Activated T-cell treated with anti-CD3 and anti-CD28 coated beads, Interleukin-2, amount 50 U/mL, for 24 hours (primary cell): Measurements from ENCODE around the gene CASS4.
"Not testable (repeated sequence)": the region's sequence is repeated elsewhere in the genome, so short reads cannot be mapped to it uniquely, and the experiment has no call there.

ENCODE experiments used
- DNase-seq: peaks from one replicate; pipeline ENCODE4 v3.0.0-alpha.2; 2020
- H3K27ac Mint-ChIP-seq: 2 replicates; pipeline ENCODE4 v1.8.0; 2020; ENCODE audit warnings: mild to moderate bottlenecking, mixed read lengths
- H3K27me3 Mint-ChIP-seq: 2 replicates; pipeline ENCODE4 v1.8.0; 2020; ENCODE audit warnings: mixed read lengths
- H3K36me3 Mint-ChIP-seq: 2 replicates; pipeline ENCODE4 v1.8.0; 2020; ENCODE audit warnings: low read depth, mixed read lengths
- H3K4me1 Mint-ChIP-seq: 2 replicates; pipeline ENCODE4 v1.8.0; 2020; ENCODE audit warnings: low read depth, mixed read lengths
- H3K4me3 Mint-ChIP-seq: 2 replicates; pipeline ENCODE4 v1.8.0; 2020; ENCODE audit warnings: mild to moderate bottlenecking, moderate library complexity, mixed read lengths
- H3K9me3 Mint-ChIP-seq: 2 replicates; pipeline ENCODE4 v1.8.0; 2020; ENCODE audit warnings: mixed read lengths

The CASS4 gene

DNA sequence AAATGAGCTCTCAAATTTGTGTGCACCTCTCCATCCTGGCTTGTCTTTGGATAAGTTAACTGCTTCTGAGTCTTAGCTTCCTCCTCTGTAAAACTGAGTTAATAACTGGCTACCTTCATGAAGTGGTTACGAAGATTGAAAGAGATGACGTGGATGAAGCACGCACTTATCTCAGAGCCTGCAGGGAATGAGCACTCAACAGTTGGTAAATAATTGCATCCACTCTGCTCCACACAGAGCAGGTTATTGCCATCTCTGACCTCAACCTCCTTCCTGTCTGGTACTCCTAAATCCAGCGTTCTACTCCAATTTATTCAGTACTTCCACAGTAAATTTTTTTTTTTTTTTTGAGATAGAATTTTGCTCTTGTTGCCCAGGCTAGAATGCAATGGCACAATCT, 26.9 kb upstream of the CASS4 start:
- Mint-ChIP-seq H3K4me1 (peaks cover 9% of the 10 kb centered on the region), H3K36me3 (peaks cover 90% of the 10 kb centered on the region), H3K27me3 (no peaks in the 10 kb centered on the region), H3K9me3 (no peaks in the 10 kb centered on the region), H3K4me3 (no peak overlapping the region), H3K27ac (no peak overlapping the region)
- no peak for DNase-seq

DNA sequence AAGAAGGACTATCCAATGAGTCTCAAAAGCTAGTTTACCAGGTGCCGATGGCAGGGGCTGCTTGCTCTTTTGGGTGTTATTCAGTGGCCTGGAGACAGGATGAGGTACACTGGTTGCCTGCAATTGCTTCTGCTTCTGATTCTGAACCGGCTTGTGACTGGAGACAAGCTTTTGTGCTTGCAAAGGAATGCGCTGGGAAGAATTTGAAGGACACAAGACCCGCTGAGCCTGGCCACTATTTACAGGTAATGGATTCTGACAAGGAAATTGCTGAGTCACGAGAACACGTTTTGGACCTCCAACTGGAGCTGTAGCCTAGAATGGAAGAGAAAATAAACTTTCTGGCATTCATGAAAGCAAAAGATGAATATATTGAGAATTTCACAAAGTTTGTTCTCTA, 25.8 kb upstream of the CASS4 start:
- no peak for DNase-seq
- H3K4me3 Mint-ChIP-seq: no peak overlapping the region
- H3K4me1 Mint-ChIP-seq: peaks cover 12% of the 10 kb centered on the region
- no peak overlapping the region for H3K27ac Mint-ChIP-seq
- H3K9me3 Mint-ChIP-seq: no peaks in the 10 kb centered on the region
- H3K36me3 Mint-ChIP-seq: peaks cover 81% of the 10 kb centered on the region
- H3K27me3 Mint-ChIP-seq: no peaks in the 10 kb centered on the region

DNA sequence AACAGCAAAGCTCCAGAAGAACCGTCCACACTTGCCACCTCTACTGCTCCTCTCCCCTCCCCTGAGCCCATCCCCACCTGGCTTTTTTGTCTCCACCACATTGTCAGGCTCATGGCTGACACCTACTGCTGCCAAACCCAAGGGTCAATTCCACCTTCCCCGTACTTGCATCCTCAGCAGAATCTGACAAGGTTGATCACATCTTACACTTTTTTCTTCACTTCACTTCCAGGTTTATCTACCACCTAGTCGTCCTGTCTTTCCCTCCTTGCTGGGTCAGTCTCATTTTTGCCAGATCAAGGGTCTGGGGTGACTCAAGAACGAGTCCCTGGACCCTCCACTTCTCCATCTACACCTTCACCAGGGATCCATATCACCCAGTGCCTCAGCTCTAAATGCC, 23.2 kb upstream of the CASS4 start:
- DNase-seq: no peak
- no peaks in the 10 kb centered on the region for H3K27me3 Mint-ChIP-seq
- no peak overlapping the region for H3K4me3 Mint-ChIP-seq
- H3K9me3 Mint-ChIP-seq: no peaks in the 10 kb centered on the region
- peaks cover 56% of the 10 kb centered on the region for H3K36me3 Mint-ChIP-seq
- H3K27ac Mint-ChIP-seq: no peak overlapping the region
- peaks cover 17% of the 10 kb centered on the region for H3K4me1 Mint-ChIP-seq

DNA sequence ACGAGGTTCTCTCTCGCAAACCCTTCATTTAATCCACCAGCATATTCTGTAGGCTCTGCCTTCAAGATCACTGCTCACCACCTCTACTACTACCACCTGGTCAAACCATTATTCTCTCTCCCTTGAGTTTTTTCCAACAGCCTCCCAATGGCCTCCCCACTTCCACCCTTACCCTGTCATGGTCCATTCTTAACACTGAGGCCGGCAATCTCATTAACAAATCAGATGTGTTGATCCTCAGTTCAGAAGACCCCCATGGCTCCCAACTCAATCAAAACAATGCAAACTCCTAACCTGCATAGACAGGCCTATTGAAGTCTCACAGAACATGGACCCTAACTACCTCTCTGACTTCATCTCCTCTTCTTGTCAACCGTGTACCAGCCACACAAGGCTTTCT, 22.3 kb upstream of the CASS4 start:
- H3K27me3 Mint-ChIP-seq: no peaks in the 10 kb centered on the region
- no peak overlapping the region for H3K4me3 Mint-ChIP-seq
- peaks cover 52% of the 10 kb centered on the region for H3K36me3 Mint-ChIP-seq
- H3K4me1 Mint-ChIP-seq: peaks cover 23% of the 10 kb centered on the region
- H3K27ac Mint-ChIP-seq: no peak overlapping the region
- no peaks in the 10 kb centered on the region for H3K9me3 Mint-ChIP-seq
- no peak for DNase-seq

DNA sequence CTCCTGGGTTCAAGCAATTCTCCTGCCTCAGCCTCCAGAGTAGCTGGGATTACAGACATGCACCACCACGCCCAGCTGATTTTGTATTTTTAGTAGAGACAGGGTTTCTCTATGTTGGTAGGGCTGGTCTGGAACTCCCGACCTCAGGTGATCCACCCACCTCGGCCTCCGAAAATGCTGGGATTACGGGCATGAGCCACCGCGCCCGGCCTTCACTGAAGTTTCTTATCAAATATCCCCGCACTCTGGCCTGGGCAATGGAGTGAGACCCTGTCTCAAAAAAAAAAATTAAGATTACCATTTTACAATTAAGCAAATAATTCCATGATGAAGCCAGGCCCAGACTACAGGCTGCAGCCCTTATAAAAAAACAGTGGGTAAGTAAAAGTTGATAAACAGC, 21.7 kb upstream of the CASS4 start:
- not testable (repeated sequence) for H3K9me3 Mint-ChIP-seq, H3K27me3 Mint-ChIP-seq, DNase-seq, H3K27ac Mint-ChIP-seq, H3K4me3 Mint-ChIP-seq
- Mint-ChIP-seq H3K4me1 (peaks cover 28% of the 10 kb centered on the region), H3K36me3 (peaks cover 52% of the 10 kb centered on the region)

DNA sequence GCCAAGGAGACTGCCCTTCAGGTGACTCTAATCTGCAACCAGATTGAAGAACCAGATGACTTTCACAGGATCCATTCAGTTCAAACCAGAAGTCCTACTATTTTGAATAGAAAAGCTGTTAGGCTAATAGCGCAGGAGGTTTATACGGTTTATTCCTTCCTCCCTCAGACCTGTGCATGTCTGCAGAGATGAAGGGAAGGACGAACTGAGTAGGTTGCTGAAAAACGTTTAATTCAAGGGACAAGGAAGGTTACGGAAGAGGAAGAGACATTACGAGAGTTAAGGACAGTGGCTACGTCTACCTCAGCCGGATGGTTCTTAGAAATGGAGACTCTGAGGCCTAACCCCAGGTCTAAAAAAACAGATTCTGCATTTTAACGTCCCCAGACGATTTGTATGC, 21.0 kb upstream of the CASS4 start:
- Mint-ChIP-seq H3K4me1 (peaks cover 32% of the 10 kb centered on the region), H3K27me3 (no peaks in the 10 kb centered on the region), H3K36me3 (peaks cover 53% of the 10 kb centered on the region), H3K27ac (no peak overlapping the region), H3K4me3 (no peak overlapping the region), H3K9me3 (no peaks in the 10 kb centered on the region)
- no peak for DNase-seq

DNA sequence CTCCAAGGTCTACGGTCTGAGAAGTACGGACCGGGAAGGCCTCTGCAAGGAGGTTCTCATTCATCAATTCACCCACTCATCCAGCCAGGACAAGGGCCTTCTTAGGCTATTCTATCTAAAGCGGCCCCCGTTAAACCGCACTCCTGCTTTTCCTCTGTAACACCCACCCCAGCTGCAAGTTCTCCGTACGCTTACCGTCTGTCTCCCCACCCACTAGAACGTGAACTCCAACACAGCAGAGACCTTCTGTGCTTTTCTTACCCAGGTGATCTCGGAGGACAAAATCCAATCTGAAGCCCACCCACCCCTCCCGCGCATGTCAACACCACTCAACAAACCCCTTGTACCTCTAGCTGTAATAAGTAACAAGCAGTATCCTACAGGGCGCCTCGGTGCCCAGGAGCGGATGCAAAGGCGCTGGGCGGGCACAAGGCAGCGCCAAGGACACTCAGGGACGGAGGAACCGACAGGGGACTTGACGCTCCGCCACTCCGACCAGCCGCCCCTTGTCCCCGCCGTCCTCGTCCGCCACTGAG, 20.4 kb upstream of the CASS4 start:
- DNase-seq: no peak
- Mint-ChIP-seq H3K27ac (no peak overlapping the region), H3K36me3 (peaks cover 52% of the 10 kb centered on the region), H3K27me3 (no peaks in the 10 kb centered on the region), H3K4me3 (no peak overlapping the region), H3K9me3 (no peaks in the 10 kb centered on the region), H3K4me1 (peaks cover 32% of the 10 kb centered on the region)

DNA sequence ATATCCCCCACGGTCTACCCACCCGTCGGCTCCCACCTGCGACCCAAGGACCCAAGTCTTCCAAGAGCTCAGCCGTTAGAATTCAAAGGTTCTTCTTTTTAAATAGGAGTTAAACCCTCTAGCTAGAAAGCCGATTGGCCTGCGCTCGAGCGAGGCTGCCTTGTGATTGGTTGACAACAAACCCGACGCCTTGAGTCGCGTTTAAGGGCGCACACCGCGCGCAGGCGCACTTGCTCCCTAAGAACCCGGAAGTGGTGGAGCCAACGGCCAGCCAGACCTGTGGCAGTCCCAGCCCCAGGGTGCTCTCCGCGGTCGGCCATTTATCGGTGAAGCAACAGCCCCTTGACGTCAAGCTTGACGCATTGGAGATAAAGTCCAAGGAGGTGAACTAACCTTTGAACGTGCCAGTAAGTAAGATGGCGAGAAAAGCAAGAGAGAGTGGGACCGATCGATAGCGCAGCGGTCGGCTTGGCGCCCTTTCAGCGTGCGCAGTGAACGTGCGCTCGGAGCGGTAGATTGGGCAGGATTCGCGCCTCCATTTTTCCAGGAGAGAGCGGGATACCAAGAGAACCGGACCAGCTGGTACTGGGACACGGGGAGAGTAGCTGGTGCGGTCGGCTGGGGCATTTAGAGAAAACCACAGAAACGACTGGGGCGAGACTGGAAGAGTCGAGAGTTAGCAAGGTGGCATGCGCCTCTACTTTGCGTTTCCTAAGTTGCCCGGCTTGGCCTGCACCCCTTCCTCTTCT, 19.8 kb upstream of the CASS4 start, which contains the start of the genes AURKA and CSTF1:
TSS of gene AURKA (minus strand) at position 84 of the 749 bp plus-strand sequence. CDS start 4,018 bp downstream, outside the sequence.
TSS of gene CSTF1 (plus strand) at position 514 of the 749 bp plus-strand sequence. CDS start 2,908 bp downstream, outside the sequence.
- no peaks in the 10 kb centered on the region for H3K27me3 Mint-ChIP-seq
- H3K4me1 Mint-ChIP-seq: peaks cover 34% of the 10 kb centered on the region
- H3K9me3 Mint-ChIP-seq: no peaks in the 10 kb centered on the region
- peak; percentile 99 for DNase-seq
- no peak within 1 kb of the TSS for H3K27ac Mint-ChIP-seq
- no peak within 1 kb of the TSS for H3K4me3 Mint-ChIP-seq
- peaks cover 56% of the 10 kb centered on the region for H3K36me3 Mint-ChIP-seq

DNA sequence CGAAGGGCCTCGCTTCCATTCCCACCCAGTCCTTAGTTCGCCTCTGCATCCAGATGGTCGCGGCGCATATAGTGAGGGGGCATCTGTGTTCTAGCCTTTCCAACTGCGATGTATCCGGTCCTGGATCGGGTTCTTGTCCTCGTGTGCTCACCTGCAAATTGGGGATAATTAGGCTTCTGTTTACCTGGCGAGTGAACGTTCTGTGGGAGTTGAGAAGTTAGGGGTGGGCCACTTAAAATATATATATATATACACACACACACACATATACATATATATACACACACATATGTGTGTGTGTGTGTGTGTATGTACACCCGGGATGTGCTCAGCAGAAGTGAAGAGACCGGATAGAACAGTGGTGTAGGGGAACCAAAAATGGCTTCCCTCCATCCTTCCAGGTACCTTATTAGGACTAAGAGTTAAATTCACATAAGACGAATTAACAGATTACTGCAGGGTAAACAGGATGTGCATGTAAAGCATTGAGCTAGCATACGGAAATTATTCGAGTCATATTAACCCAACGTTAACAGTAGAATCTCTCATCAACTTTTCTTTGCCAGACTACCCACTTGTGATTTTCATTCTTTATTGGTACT, 19.1 kb upstream of the CASS4 start:
- H3K27ac Mint-ChIP-seq: no peak overlapping the region
- no peak for DNase-seq
- no peak overlapping the region for H3K4me3 Mint-ChIP-seq

DNA sequence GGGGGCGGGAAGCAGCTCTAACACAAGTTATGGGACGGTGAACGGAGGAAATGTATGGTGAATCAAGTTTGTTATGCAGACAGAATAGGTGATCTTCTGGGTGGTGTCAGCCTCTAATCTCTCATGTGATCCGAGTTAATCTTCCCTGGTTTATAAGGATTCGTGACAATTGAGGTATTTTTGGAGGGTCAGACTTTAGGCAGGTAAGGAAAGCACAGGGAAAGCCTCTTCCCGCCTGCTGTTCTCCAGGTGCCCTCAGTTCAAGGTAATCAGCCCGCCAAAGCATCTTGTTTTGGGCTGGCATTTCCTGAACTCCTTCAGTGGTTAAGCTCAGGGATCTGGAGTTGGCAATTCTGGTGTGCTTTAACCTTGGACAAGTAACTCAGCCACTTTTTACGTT, 18.4 kb upstream of the CASS4 start:
- H3K4me3 Mint-ChIP-seq: no peak overlapping the region
- H3K27me3 Mint-ChIP-seq: no peaks in the 10 kb centered on the region
- H3K9me3 Mint-ChIP-seq: no peaks in the 10 kb centered on the region
- peaks cover 34% of the 10 kb centered on the region for H3K4me1 Mint-ChIP-seq
- H3K36me3 Mint-ChIP-seq: peaks cover 57% of the 10 kb centered on the region
- no peak for DNase-seq
- no peak overlapping the region for H3K27ac Mint-ChIP-seq

More for the DNA sequence above, 19.1 kb upstream of the CASS4 start:
- no peaks in the 10 kb centered on the region for H3K27me3 Mint-ChIP-seq
- H3K4me1 Mint-ChIP-seq: peaks cover 34% of the 10 kb centered on the region
- peaks cover 57% of the 10 kb centered on the region for H3K36me3 Mint-ChIP-seq
- H3K9me3 Mint-ChIP-seq: no peaks in the 10 kb centered on the region

DNA sequence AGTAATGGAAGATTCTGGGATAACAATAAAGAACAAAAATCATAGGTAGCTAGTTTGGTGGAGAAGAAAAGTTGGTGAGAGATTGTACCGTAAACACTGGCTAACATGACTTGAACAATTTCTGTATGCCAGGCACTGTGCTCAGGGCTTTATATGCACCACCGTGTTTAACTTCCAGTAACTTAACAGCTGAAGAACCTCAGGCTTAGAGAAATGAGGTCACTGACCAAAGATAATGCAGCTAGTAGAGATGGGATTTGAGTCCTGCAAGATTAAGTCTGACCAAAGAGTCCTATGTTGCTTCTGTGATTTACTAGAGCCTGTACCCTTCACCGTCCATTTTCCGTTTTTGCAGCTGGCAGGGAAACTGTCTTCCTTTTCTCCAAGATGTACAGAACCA, 16.9 kb upstream of the CASS4 start:
- Mint-ChIP-seq H3K4me1 (peaks cover 46% of the 10 kb centered on the region), H3K27me3 (no peaks in the 10 kb centered on the region), H3K9me3 (no peaks in the 10 kb centered on the region), H3K4me3 (no peak overlapping the region), H3K27ac (no peak overlapping the region), H3K36me3 (peaks cover 57% of the 10 kb centered on the region)
- DNase-seq: no peak

DNA sequence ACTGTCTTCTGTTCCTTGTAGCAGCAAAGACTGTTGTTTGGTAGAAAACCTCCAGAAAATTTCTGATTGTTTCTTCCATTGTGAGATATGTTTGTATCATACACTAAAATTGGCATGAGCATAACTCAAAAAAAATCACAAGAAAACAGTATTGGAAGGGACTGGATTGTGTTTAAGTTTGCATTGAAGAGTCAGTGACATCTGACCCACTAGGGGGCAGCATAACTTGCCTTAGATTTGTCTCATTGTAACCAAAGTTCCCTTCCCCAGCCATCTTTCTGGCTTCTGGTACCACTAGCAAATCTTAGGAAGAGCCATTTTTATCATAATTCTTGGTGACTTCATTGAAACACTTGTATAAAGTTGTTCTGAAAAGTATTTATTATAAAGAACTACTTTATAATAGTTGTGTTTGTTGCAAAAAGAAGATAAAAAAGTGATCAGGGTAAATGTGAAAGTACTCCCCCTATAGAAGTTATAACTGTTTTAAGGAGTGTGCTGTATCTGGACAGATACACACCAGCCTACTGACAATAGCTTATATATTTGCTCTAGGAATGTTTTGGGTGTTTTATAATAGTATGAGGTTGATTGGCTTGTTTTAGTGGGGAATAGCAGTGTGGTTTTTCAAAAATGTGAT, 11.9 kb upstream of the CASS4 start:
- H3K4me1 Mint-ChIP-seq: peaks cover 39% of the 10 kb centered on the region
- no peaks in the 10 kb centered on the region for H3K9me3 Mint-ChIP-seq
- peak overlapping the region; percentile 50 for H3K27ac Mint-ChIP-seq
- no peaks in the 10 kb centered on the region for H3K27me3 Mint-ChIP-seq
- no peak overlapping the region for H3K4me3 Mint-ChIP-seq
- DNase-seq: no peak
- peaks cover 93% of the 10 kb centered on the region for H3K36me3 Mint-ChIP-seq

DNA sequence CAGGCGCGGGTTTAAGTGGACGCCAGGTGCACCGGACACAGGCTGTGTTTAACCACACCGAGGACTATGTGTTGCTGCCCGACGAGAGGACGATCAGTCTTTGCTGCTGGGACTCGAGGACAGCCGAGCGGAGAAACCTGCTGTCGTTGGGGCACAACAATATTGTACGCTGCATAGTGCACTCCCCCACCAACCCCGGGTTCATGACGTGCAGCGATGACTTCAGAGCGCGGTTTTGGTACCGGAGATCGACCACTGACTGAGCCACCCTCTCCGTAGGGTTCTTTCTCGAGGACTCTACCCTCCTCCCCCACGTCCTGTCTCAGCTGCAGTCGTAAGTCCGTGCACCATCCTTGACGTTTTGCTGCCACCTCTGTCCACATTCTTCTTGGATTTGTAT, 8.6 kb upstream of the CASS4 start:
- H3K27me3 Mint-ChIP-seq: no peaks in the 10 kb centered on the region
- H3K9me3 Mint-ChIP-seq: no peaks in the 10 kb centered on the region
- no peak for DNase-seq
- peaks cover 92% of the 10 kb centered on the region for H3K36me3 Mint-ChIP-seq
- H3K4me3 Mint-ChIP-seq: no peak overlapping the region
- H3K4me1 Mint-ChIP-seq: peaks cover 35% of the 10 kb centered on the region
- peak overlapping the region; percentile 63 for H3K27ac Mint-ChIP-seq

DNA sequence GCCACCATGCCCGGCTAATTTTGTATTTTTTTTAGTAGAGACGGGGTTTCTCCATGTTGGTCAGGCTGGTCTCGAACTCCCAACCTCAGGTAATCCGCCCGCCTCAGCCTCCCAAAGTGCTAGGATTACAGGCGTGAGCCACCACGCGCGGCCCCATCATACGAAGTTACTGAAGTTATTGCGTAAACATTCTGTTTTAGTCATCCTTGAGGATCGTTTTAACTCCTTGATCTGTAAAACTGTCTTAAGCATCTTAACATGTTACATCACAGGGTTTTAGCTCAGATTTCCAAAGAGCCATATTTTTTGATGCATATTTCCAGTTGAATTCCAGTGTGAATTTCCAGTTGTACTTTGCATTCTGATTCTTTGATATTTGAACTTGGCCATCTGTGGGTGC, 6.7 kb upstream of the CASS4 start:
- Mint-ChIP-seq H3K36me3 (peaks cover 91% of the 10 kb centered on the region), H3K27ac (peak overlapping the region; percentile 52), H3K4me1 (peaks cover 32% of the 10 kb centered on the region)
- not testable (repeated sequence) for DNase-seq, H3K4me3 Mint-ChIP-seq, H3K27me3 Mint-ChIP-seq, H3K9me3 Mint-ChIP-seq

DNA sequence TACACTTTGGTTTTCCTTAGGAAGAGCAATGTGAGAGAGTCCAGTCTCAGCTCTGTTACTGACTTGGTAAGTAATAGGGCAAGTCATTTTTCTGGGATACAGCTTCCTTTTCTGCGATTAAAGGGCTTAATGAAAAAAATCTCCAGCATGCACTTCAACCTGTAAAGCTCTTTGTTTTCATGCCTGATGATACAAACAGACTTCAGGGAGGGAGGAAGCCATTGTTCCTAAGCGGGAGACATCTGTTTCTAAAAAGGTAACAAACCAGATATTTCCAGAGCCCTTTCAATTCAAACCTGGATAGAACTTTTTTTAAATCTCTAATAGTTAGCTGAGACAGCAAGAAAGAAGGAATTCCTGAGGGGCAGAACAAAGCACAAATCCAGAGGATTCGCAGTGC, 5.2 kb upstream of the CASS4 start:
- no peak overlapping the region for H3K27ac Mint-ChIP-seq
- no peak overlapping the region for H3K4me3 Mint-ChIP-seq
- H3K9me3 Mint-ChIP-seq: no peaks in the 10 kb centered on the region
- peaks cover 81% of the 10 kb centered on the region for H3K36me3 Mint-ChIP-seq
- DNase-seq: no peak
- no peaks in the 10 kb centered on the region for H3K27me3 Mint-ChIP-seq
- H3K4me1 Mint-ChIP-seq: peaks cover 36% of the 10 kb centered on the region
